Right lobe of liver (tissue), 6 donors: Measurements from ENCODE around the gene KLK11. TPM values are rescaled to one million over a fixed set of nuclear protein-coding genes. Genes with fewer than 3 reads are reported as not detected.

ENCODE experiments used
- ATAC-seq, 4 donors: fragments of 200-7000 bp; cut with Tn5 transposase; one replicate each; pipeline ENCODE4 v1.9.1; 2020; ENCODE audit warnings: mild to moderate bottlenecking in 4 of 4, moderate library complexity in 4 of 4
- DNase-seq, 3 donors: peaks; one replicate each; pipeline ENCODE4 v3.0.0-alpha.2; 2020
- H3K27ac ChIP-seq, 3 donors: fragments of 200-600 bp; one replicate each; pipeline ENCODE4 v1.8.0; 2022
- H3K27me3 ChIP-seq, 2 donors: fragments of 200-600 bp; one replicate each; pipeline ENCODE4 v1.8.0; 2022
- H3K36me3 ChIP-seq, 4 donors: fragments of 200-600 bp; sonication (generic) in 1 of 4; one replicate each; pipeline versions ENCODE4 v1.5.1 to v1.8.0; 2017 to 2022; ENCODE audit warnings: control low read depth in 1 of 4
- H3K4me1 ChIP-seq, 4 donors: fragments of 200-600 bp; sonication (generic) in 1 of 4; one replicate each; pipeline versions ENCODE4 v1.5.1 to v1.8.0; 2017 to 2022; ENCODE audit warnings: control low read depth in 1 of 4
- H3K4me3 ChIP-seq, 3 donors: fragments of 200-600 bp; one replicate each; pipeline ENCODE4 v1.8.0; 2022
- H3K9me3 ChIP-seq, 4 donors: fragments of 200-600 bp; sonication (generic) in 1 of 4; one replicate each; pipeline versions ENCODE4 v1.5.1 to v1.8.0; 2017 to 2022; ENCODE audit warnings: control low read depth in 1 of 4
- POLR2A ChIP-seq: fragments of 450-650 bp; IDR thresholded peaks from one replicate; pipeline ENCODE4 v1.6.1; 2017; ENCODE audit warnings: antibody characterized with exemption, mild to moderate bottlenecking
- WGBS: methylation state at CpG from one replicate; pipeline ENCODE4 v1.1.6; 2018; ENCODE audit warnings: low coverage, low lambda C conversion rate; ENCODE audit not compliant: insufficient coverage; ENCODE audit errors: missing lambda C conversion rate; 5-methylcytosine and 5-hydroxymethylcytosine counted together
- intact Hi-C, 2 donors: fragments of 100-400 bp; cut with DNase I; formaldehyde crosslinking; loops; one replicate each; pipeline versions ENCODE4 v1.11.2 to v1.14.1; 2022
- total RNA-seq, 6 experiments: library from RNA; depleted of rRNA in 2 of 6; stranded (reverse); fragments of >200 nt in 2 of 6; fragmentation: NEBNext Ultra II Directional in 3 of 6; extraction: Animal tissue kit (Norgen Biotek cat#: 25700) in 3 of 6; gene quantifications; one replicate each; pipeline versions ENCODE4 v1.1.0 to v1.2.4, GENCODE V29; 2016 to 2023
- TF ChIP-seq, protein P1 (sequence below), 4 donors: fragments of 200-600 bp in 3 of 4; fragments of 450-650 bp in 1 of 4; IDR thresholded peaks; one replicate each; pipeline versions ENCODE4 v1.5.1 to v1.8.0; 2016 to 2022; ENCODE audit warnings: antibody characterized with exemption in 4 of 4, mild to moderate bottlenecking in 2 of 4
- donor health status: DM: no; HTN: yes; CAD: no.
- donor health status: DM: no; HTN: no; CAD: no.
- donor health status: DM: no; HTN: no; CAD: no.
- donor health status: DM: no; HTN: yes; CAD: no.
- donor health status: DM: no; HTN: yes; CAD: no.

The KLK11 gene
- total RNA-seq, 6 experiments from 2014 or later: not detected

DNA sequence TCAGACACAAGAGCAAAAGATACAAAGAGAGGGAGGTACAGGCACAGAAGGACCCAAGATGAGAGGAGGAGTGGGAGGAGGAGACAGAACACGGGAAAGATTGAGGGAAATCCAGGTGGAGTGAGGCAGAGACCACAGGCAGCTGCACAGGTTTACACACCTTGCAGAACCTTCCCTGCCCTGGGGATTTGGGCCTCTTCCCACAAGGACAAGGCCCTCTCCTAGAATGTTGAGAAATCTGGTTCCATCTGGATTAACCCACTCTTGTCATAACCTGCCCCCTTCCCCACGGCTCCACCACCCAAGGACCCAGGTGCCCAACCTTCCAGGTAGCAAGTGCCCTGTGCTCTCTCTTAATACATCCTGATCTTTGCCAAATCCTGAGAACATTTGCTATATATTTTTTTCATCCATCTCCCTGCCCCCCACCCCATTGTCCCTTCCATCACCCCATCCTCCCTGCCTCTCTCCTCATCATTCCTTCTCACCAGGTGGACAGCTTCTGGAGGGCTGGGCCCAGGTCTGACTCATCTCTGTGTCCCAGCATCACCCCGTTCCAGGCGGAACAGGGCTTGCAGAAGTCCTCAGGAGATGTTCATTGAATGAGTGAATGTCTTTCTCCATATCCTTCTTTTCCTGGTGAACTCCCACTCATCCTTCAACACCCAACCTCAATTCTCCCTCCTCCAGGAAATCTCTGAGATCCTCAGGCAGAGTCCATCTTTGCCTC is 16.2 kb downstream of the KLK11 start:
- Histone ChIP-seq H3K9me3 (no peaks in the 10 kb centered on the region), H3K36me3 (no peaks in the 10 kb centered on the region), H3K4me3 (no peak overlapping the region), H3K27ac (no peak overlapping the region), H3K4me1 (no peaks in the 10 kb centered on the region), H3K27me3 (no peaks in the 10 kb centered on the region)
- peak in 1 of 3 donors; percentile 7 for DNase-seq
- WGBS: 46% methylated on average over 4 of the region's 4 CpGs
- intact Hi-C loops: no loop called here
- TF ChIP-seq POLR2A: no peak
- TF ChIP-seq, protein P1, sequence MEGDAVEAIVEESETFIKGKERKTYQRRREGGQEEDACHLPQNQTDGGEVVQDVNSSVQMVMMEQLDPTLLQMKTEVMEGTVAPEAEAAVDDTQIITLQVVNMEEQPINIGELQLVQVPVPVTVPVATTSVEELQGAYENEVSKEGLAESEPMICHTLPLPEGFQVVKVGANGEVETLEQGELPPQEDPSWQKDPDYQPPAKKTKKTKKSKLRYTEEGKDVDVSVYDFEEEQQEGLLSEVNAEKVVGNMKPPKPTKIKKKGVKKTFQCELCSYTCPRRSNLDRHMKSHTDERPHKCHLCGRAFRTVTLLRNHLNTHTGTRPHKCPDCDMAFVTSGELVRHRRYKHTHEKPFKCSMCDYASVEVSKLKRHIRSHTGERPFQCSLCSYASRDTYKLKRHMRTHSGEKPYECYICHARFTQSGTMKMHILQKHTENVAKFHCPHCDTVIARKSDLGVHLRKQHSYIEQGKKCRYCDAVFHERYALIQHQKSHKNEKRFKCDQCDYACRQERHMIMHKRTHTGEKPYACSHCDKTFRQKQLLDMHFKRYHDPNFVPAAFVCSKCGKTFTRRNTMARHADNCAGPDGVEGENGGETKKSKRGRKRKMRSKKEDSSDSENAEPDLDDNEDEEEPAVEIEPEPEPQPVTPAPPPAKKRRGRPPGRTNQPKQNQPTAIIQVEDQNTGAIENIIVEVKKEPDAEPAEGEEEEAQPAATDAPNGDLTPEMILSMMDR (IDR thresholded peaks at IDR 0.05): no peak
- ATAC-seq: no peak

DNA sequence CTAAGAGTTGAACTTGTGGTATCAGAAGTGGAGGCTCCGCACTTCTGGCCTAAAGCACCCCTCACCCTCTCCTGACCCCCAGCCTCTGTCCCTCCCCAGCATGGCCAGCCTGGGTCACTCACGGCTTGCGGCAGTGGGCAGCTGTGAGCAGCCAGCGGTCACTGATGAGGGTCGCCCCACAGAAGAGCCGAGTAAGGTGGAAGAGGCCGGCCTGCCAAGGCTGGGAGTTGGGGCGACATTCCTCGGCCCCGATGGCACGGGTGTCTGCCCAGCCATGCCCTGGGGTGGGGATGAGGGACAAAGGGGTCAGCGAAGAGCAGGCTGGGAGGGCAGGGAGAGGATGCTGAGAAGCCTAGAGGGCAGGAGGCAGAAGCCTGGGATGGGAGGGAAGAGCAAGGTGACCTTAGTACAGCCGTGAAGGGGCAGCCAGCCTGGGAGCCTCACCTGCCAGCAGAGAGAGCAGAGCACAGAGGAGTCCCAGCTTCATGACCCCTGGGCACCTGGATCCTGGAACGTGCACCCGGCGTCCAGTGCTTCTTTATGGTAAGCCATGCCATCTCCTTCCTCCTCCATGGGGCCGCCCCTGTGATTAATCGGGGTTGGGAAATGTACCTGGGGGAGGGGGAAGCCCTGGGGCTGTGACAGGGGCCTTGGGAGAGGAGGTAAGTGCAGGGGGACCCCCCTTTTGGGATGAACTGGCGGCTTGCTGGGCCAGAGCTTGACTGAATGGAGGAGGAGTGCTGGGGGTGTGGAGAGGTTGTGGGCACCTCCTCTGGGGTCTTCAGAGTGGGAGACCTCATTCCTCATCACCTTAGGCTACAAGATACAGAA is 17.1 kb downstream of the KLK11 start:
- TF ChIP-seq, protein P1 (IDR thresholded peaks at IDR 0.05): no peak
- TF ChIP-seq POLR2A: no peak
- no peaks in the 10 kb centered on the region for H3K27me3 ChIP-seq
- no peak overlapping the region for H3K4me3 ChIP-seq
- no peak overlapping the region for H3K27ac ChIP-seq
- ATAC-seq (peak in 1 of 4 donors; percentile 24), DNase-seq (peak in 1 of 3 donors; percentile 35)
- H3K36me3 ChIP-seq: no peaks in the 10 kb centered on the region
- intact Hi-C loops: no loop called here
- WGBS: 39% methylated on average over 3 of the region's 19 CpGs
- no peaks in the 10 kb centered on the region for H3K4me1 ChIP-seq
- no peaks in the 10 kb centered on the region for H3K9me3 ChIP-seq

DNA sequence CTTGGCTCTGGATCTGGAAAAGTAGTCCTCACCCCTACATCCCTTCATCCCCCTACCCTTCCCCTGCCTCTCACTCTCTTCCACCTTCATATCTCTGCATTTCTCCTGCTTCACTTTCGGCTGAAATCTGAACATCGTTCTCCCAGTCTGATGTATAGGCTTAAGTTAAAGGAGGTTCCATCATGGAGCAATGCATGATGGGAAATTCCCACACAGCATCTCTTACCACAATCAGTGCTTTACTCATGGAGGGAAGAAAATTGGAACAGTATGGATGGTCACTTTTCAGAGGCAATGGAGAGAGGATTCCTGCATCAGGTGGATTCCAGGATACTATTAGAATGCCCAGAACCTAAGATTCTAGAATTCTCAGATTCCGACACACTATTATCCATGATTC is 18.9 kb downstream of the KLK11 start:
- Histone ChIP-seq H3K36me3 (no peaks in the 10 kb centered on the region), H3K9me3 (no peaks in the 10 kb centered on the region), H3K4me3 (no peak overlapping the region), H3K27ac (no peak overlapping the region), H3K27me3 (no peaks in the 10 kb centered on the region), H3K4me1 (no peaks in the 10 kb centered on the region)
- ATAC-seq (no peak), DNase-seq (no peak)
- 71% methylated on average over 3 of the region's 3 CpGs for WGBS
- TF ChIP-seq, protein P1 (IDR thresholded peaks at IDR 0.05): no peak
- no peak for TF ChIP-seq POLR2A
- intact Hi-C loops: no loop called here

DNA sequence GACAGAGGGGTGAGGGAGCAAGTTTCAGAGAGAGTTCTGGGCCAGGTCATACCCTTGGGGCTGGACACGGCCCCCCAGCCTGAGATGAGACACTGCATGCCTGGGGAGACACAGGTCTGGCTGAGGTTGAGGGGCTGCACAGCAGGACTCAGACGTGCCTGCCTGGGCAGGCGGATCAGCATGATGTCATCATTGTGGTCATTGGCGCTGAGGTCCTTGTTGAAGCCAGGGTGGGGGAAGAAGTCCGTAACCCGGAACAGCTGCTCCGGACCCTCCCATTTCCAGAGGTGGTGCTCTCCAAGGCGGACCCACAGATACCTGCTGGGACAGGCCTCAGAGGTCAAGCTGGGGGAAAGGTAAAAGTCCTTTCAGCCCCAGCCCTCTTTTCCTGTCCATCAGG is 20.0 kb downstream of the KLK11 start:
- intact Hi-C loops: no loop called here
- no peak overlapping the region for H3K4me3 ChIP-seq
- TF ChIP-seq, protein P1 (IDR thresholded peaks at IDR 0.05): no peak
- TF ChIP-seq POLR2A: no peak
- DNase-seq: peak in 1 of 3 donors; percentile 18
- no peak overlapping the region for H3K27ac ChIP-seq
- WGBS: 13% methylated on average over 4 of the region's 8 CpGs
- H3K36me3 ChIP-seq: no peaks in the 10 kb centered on the region
- H3K4me1 ChIP-seq: no peaks in the 10 kb centered on the region
- no peak for ATAC-seq
- no peaks in the 10 kb centered on the region for H3K27me3 ChIP-seq
- no peaks in the 10 kb centered on the region for H3K9me3 ChIP-seq
